ENCODE measurements around the gene RBFOX1.

DNA sequence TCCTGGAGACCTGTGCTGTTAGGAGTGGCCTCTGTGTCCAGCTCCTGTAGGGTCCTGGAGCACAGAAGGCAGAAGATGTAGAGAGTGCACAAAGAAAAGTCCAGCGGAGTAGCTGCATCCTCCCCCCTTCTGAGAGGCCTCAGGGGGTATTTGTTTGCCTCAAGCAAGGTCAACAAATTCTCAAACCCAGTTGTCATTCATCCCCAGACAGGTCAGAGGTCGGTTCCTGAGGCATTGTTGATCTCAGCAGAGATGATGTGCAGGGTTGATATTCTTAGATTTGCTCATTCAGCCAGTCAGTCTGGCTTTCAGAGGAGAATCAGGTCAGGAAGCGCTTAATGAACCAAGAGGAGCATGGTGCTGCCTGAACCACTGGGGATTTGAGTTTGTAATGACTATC is 8.3 kb upstream of the RBFOX1 start:
- TF ChIP-seq, protein P1, sequence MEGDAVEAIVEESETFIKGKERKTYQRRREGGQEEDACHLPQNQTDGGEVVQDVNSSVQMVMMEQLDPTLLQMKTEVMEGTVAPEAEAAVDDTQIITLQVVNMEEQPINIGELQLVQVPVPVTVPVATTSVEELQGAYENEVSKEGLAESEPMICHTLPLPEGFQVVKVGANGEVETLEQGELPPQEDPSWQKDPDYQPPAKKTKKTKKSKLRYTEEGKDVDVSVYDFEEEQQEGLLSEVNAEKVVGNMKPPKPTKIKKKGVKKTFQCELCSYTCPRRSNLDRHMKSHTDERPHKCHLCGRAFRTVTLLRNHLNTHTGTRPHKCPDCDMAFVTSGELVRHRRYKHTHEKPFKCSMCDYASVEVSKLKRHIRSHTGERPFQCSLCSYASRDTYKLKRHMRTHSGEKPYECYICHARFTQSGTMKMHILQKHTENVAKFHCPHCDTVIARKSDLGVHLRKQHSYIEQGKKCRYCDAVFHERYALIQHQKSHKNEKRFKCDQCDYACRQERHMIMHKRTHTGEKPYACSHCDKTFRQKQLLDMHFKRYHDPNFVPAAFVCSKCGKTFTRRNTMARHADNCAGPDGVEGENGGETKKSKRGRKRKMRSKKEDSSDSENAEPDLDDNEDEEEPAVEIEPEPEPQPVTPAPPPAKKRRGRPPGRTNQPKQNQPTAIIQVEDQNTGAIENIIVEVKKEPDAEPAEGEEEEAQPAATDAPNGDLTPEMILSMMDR (IDR thresholded peaks at IDR 0.05) = no peak
- TF ChIP-seq POLR2A (IDR thresholded peaks at IDR 0.05) = no peak

All from heart left ventricle (tissue), 13 donors.